GM19328 (cell line): ENCODE results near the gene PDZD4.

Experiments used
- ATAC-seq: cut with Tn5 transposase; IDR thresholded peaks from one replicate; pipeline ENCODE4 v1.9.1; 2021; ENCODE audit warnings: mild to moderate bottlenecking, moderate library complexity; ENCODE audit not compliant: unreplicated experiment

Gene PDZD4

DNA sequence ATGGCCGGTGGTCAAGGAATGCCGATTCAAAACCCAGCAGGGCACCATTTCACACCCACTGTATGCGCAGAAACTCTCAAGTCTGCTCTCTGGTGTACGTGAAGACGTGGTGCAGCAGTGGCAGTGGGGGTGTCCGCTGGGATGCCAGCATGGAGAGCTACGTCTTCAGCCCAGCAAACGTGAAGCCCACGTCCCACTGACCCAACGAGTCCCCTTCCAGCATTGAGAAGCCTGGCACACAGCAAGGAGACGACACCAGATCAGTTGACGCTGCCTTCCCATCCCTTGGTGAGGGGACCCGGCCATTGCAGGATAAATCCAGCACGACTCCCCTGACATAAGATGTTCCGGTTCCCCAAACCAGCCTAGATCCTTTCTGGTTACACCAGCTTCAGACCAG, 68.5 kb downstream of the PDZD4 start:
- ATAC-seq: no peak

DNA sequence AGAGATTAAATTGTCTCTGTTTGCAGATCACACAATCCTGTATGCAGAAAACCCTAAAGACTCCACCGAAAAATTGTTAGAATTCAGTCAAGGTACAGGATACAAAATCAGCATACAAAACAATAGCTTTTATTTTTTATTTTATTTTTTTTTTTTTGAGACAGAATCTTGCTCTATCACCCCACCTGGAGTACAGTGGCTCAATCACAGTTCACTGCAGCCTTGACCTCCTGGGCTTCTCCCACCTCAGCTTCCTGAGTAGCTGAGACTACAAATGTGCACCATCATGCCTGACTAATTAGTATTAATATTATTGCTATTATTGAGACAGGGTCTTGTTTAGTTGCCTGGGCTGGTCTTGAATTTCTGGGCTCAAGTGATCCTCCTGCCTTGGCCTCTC, 75.2 kb downstream of the PDZD4 start:
- no peak for ATAC-seq
